ENCODE measurements around the gene PIGQ. TPM values are rescaled to one million over a fixed set of nuclear protein-coding genes. Genes with fewer than 3 reads are reported as not detected.

The PIGQ gene
- total RNA-seq, 2 donors from 2014 or later = 20.8 to 21.0 TPM

GRCh38 chr16:534135-534534, 35.6 kb upstream of the PIGQ start:
- no peaks in the 10 kb centered on the region for H3K36me3 ChIP-seq
- H3K27ac ChIP-seq = no peak overlapping the region
- no peak for TF ChIP-seq CTCF (IDR thresholded peaks at IDR 0.05)
- peaks cover 0 to 29% of the 10 kb centered on the region in 2 donors for H3K4me1 ChIP-seq
- no peak overlapping the region for H3K4me3 ChIP-seq
- no peaks in the 10 kb centered on the region for H3K9me3 ChIP-seq
- no peak for DNase-seq (ENCODE audit: low spot score)
- H3K27me3 ChIP-seq = no peaks in the 10 kb centered on the region

- H3K4me1 ChIP-seq = peaks cover 0 to 21% of the 10 kb centered on the region in 2 donors
- no peaks in the 10 kb centered on the region for H3K36me3 ChIP-seq
- no peaks in the 10 kb centered on the region for H3K27me3 ChIP-seq
- no peaks in the 10 kb centered on the region for H3K9me3 ChIP-seq
- no peak overlapping the region for H3K4me3 ChIP-seq
- no peak for DNase-seq (ENCODE audit: low spot score)
- no peak for TF ChIP-seq CTCF (IDR thresholded peaks at IDR 0.05)
- no peak overlapping the region for H3K27ac ChIP-seq
These were observed 34.8 kb upstream of the PIGQ start for GRCh38 chr16:534856-535445.

- H3K36me3 ChIP-seq = peaks cover 7% of the 10 kb centered on the region
- no peaks in the 10 kb centered on the region for H3K27me3 ChIP-seq
- peak; percentile 63 for DNase-seq (ENCODE audit: low spot score)
- no peak overlapping the region for H3K4me3 ChIP-seq
- no peaks in the 10 kb centered on the region for H3K9me3 ChIP-seq
- H3K27ac ChIP-seq = no peak overlapping the region
- H3K4me1 ChIP-seq = peaks cover 0 to 13% of the 10 kb centered on the region in 2 donors
- no peak for TF ChIP-seq CTCF (IDR thresholded peaks at IDR 0.05)
These were observed 34.0 kb upstream of the PIGQ start for GRCh38 chr16:535446-536405.

GRCh38 chr16:536746-537145, 33.0 kb upstream of the PIGQ start:
- no peak for TF ChIP-seq CTCF (IDR thresholded peaks at IDR 0.05)
- no peaks in the 10 kb centered on the region for H3K27me3 ChIP-seq
- H3K9me3 ChIP-seq = no peaks in the 10 kb centered on the region
- peaks cover 0 to 12% of the 10 kb centered on the region in 2 donors for H3K4me1 ChIP-seq
- no peak for DNase-seq (ENCODE audit: low spot score)
- peaks cover 10% of the 10 kb centered on the region for H3K36me3 ChIP-seq
- no peak overlapping the region for H3K4me3 ChIP-seq
- H3K27ac ChIP-seq = no peak overlapping the region

- H3K4me1 ChIP-seq = peaks cover 0 to 12% of the 10 kb centered on the region in 2 donors
- peaks cover 10% of the 10 kb centered on the region for H3K36me3 ChIP-seq
- H3K27ac ChIP-seq = no peak overlapping the region
- no peaks in the 10 kb centered on the region for H3K27me3 ChIP-seq
- no peaks in the 10 kb centered on the region for H3K9me3 ChIP-seq
- DNase-seq (ENCODE audit: low spot score) = no peak
- no peak overlapping the region for H3K4me3 ChIP-seq
- no peak for TF ChIP-seq CTCF (IDR thresholded peaks at IDR 0.05)
These were observed 32.1 kb upstream of the PIGQ start for GRCh38 chr16:537415-538335.

Data from right atrium auricular region (tissue), 2 donors.